NCI-H2196 treated with DMSO at 0.1 percent for 48 hours (cell line): ENCODE results near the gene AFAP1L2.
"Not testable (repeated sequence)": the region's sequence is repeated elsewhere in the genome, so short reads cannot be mapped to it uniquely, and the experiment has no call there.

Source experiments
- DNase-seq: peaks from one replicate; lab custom pipeline; 2025; ENCODE audit not compliant: unreplicated experiment; lab: John Stamatoyannopoulos, UW

AFAP1L2 gene

DNA sequence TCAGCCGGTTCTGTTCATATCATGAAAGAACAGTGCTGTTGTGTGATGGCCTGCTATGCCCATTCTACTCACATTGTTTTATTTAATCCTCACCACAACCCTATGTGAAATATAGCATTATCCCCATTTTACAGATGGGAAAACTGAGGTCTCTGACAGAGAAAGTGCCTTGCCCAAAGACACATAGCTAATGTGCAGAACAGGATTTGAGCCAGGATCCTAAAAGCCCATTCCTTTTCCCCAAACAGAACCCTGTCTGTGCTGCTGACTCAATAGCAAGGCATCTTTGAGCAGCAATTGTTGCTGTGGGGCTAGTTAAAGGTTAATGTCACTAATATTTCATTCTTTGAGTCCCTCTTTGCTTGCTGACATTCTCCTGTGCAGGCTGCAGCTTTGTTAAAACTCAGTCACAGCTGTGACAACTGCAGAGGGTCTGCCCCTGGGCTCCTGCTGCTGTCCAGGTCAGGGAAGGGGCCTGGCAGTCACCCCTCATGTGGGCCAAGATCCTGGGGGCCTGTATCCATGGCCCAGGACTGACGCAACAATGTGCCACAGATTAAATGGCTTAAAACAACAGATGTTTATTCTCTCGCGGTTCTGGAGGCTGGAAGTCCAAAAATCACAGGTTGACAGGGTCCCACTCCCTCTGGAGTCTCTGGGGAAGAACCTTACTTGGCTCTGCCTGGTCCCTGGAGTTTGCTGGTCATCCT, 40.4 kb downstream of the AFAP1L2 start:
- no peak for DNase-seq

DNA sequence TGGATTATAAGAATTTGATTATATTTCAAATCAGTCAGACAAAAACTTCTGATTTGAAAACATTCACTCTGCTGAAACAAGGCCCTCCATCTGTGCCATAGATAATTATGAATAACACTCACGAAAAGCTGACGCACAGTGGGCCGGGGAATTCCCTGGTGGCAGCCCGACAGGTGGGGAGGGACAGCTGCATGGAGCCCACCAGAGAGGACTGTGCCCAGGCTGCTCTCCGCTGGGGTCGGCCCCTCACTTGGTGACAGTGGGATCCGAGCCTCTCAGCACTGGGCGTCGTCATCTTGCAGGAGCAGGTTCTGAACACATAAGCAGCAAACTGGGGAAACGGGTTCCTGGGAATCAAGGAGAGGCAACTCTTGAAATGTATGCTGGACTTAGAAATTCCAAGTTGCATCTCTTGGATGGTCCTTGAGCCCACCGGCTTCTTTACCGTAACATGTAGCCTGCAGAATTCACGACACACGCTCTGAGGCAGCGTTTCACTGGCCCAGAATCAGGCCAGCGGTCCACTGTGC, 41.4 kb downstream of the AFAP1L2 start:
- no peak for DNase-seq

DNA sequence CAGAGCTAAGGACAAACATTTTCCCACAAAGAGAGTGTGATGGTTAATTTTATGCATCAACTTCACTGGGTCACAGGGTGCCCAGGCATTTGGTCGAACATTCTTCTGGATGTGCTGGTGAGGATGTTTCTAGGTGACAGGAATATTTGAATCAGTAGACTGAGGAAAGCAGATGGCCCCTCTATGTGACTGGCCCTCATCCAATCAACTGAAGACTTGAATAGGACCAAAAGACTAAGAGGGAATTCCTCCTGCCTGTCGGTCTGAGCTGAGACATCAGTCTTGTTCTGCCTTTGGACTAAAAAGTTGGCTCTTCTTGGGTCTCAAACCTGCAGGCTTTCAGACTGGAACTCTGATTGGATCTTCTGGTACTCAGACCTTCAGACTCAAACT, 44.4 kb downstream of the AFAP1L2 start:
- DNase-seq: no peak

DNA sequence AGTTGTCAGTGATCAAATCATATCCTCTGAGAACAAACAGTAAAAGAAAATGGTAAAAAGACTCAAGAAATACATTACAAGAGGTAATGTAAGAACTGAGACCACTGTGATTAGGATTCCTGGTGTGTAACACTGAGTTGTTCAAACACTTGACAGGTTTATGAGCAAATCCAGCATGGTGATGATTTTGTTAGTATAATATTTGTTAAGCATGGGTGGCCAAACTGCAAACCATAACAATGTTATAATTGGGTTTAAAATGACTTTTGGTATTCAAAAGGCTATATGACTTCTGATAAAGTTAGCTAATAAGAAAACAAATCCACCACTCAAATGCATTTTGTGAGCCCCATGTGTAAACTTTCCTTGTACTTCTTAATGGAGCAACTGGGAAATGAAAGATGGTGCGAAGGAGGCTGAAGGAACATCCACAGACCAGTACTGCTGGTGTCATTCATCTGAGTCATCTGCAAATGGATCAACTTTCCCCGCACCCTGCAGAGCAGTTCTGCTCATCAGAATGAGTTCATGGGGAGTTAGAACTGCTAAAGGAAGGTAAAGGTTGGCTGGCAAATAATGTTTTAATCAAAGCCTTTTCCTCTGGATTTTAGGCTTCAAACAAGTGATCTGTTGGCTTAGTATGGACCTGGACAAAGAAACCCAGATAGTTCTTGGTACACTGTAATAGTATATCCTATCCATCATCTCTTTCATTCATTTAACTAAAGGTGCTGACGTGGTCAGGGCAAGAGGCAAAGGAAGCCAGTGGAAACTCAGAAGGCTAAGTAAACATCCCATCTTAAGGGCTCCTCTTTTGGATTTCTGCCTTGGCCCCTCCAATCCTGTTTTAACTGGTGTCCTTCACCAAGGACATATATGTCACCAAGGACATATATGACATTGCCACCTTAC, 45.0 kb downstream of the AFAP1L2 start:
- DNase-seq: no peak

DNA sequence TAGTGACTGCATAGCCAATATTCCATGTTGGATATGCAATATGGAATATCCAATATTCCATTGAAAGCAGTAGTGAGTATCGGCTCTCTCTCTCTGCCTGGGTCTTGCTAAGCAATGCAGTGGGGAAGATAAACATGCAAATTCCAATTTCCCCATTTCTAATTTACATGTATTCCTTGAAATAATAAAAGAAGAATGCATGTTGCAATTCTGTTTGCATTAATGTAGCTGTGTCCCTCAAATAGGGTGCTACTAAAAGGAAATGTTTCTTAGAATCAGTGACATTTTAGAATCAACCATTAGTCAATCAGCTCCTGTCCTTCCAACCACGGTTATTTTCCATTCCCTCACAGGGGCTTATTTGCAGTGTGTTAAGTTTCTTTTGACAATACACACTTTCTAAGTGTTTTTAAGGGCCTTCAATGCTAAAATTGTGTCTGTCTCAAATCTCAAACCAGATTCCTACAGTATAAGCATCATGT, 46.7 kb downstream of the AFAP1L2 start:
- DNase-seq: no peak

DNA sequence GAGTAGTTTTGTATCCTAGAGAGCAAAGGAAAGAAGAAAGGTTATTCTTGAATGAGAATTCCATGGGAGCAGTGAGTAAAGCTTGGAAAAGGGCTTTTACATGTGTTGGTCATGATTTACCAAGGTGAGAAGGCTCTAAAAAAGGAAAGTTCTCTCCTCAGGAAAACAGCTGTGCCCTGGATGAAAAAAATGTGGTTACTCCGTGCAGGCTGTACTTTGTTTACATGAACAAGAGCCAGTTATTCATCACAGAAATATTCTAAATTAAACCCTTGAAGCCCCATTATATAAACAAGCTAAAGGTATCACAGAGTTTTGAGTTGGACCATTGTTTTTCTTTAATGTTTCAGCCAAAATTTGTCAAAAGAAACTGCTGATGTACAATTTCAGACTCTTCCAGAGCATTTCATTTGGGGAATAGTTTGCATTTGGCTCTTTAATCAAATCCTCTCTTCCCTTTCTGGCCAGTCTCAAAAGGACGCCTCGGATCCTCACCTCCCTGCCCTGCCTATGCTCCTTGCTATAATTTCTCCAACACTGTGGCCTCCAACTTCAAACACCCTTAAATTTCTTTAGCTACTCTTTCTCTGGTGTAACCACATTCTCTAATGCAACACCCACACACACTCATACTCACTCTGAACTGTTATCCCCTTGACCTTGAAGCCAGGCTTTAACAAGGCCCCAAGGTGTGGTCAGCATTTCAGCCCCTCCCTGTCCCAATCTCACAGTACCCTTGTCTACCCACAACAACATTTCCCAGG, 47.4 kb downstream of the AFAP1L2 start:
- DNase-seq: no peak

DNA sequence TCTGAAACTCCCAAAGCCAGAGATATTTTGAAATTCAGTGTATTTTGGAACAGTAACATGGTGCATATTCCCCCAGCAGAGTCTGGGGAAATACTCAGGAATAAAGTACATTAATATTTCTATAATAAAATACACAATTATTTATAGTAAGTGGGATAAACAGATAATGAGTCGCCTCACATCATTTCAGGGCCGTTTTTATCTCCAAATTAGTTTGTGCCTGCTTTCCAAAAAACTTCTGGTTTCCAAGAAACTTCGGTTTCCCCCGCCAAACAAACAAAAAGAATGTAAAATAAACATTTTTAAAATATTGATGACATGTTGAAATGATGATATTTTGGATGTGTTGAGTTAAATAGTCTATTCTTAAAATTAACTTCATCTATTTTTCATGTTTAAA, 48.2 kb downstream of the AFAP1L2 start:
- DNase-seq: no peak

DNA sequence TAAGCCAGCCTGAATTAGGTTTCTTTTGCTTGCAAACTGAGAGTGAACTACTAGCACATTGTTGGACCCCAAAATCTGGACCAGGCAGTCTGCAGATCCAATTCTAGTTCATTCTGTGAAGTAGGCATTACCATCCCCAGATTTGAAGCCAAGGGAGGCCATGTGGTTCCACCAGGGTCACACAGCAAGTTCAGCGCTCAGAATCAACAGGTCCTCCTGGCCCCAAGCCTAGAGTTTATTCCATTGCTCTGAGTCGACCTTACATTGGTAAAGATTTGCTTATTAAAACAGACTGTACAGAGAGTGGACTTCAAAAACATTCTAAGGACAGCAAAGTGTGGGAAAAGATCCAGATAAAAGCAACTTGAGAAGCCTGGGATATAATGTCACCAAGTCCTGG, 50.9 kb downstream of the AFAP1L2 start:
- DNase-seq: no peak

DNA sequence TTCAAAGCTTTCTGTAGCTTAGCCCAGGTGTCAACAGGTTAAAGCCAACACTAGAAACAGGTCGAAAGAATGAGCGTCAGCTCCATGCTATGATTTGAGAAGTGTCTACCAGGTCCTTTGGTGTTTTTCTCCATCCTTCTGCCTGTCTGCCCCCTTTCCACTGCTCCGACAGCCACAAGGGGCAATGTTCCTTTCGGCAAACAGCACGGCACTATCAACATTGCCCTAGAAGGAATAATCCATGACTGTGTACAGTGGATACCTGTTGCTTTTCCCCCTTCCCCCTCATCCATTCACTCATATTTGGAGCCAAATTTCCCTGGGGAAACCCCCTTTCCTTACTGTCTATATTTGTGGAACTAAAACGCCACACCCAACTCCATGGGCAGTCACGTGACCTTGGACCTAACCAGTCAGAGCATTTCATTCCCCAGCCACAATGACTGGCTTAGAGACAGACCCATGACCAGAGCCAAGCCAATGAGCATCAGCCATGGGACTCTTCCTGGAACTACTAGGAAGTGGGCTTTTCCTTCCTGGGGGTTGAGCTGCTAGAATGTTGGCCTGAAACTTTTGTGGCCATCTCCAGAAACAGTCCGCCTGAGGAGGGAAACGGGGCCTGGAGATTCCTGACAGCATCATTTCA, 51.5 kb downstream of the AFAP1L2 start:
- no peak for DNase-seq

DNA sequence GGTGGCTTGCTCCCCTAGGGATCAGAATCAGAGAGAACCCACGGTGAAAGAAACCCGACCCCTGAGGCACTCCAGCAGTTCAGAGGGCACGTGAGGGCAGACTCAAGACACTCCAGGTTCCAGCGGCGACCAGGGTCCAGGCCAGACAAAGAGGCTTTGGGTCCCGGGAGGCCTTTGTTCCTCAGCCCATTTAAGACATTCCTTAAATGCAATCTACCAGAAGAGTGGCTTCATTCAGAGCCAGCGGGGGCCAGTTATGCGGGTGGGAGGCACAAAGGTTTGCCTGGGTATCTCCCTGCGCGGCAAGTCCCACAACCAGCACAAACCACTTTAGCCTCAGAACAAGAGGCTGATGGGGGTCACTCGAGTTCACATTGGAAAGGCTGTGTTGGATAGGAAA, 53.6 kb downstream of the AFAP1L2 start:
- DNase-seq: no peak

DNA sequence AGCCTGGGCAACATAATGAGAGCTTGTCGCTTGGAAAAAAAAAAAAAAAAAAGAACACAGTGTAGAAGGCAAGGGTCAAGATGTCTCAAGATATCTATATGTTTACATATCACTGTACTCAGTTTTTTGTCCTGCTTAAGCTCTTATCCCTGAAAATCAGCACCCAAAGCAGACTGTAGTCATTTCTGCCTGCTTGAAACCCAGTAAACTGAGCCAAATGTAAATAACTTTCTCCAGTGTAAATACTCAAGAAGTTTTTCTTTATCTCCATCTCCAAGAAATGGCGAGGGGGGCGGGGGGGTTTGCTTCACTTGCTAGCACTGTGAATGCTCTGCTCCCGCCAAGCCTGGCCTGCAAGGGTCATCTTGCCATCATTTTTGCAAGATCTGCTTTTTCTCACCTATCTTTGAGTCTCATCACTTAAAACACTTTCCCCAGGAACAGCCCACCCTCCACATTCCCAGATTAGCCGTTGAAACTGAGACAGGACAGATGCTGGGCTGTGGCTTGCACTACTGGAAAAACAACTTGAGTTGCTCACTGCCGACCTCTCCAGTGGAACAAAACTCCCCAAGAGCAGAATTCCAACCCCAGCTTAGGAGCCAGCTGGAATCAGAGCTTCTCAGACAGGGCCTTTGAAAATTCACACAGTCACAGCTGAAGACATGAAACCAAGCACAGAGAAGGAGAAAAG, 54.6 kb downstream of the AFAP1L2 start:
- no peak for DNase-seq

DNA sequence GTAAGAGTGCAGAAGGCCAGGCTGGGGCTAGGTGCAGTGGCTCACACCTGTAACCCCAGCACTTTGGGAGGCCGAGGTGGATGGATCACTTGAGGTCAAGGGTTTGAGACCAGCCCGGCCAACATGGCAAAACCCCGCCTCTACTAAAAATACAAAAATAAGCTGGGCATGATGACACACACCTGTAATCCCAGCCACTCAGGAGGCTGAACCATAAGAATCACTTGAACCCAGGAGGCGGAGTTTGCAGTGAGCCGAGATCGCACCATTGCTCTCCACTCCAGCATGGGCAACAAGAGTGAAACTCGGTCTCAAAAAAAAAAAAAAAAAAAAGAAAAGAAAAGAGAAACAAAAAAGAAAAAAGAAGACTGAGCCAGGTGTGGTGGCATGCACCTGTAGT, 55.2 kb downstream of the AFAP1L2 start:
- DNase-seq: not testable (repeated sequence)

DNA sequence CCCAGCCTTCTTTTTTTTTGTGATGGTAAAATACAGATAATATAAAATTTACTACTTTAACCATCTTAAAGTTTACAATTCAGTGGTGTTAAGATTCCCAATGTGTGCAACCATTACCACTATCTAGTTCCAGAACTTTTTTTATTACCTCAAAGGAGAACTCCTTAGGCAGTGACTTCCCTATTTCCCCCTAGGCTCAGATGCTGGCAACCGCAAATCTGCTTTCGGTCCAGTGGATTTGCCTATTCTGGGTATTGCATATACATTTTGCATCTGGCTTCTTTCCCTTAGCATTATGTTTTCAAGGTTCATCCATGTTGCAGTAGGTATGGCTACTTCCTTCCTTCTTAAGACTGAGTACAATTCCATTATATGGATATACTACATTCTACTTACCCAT, 56.5 kb downstream of the AFAP1L2 start:
- DNase-seq: no peak

DNA sequence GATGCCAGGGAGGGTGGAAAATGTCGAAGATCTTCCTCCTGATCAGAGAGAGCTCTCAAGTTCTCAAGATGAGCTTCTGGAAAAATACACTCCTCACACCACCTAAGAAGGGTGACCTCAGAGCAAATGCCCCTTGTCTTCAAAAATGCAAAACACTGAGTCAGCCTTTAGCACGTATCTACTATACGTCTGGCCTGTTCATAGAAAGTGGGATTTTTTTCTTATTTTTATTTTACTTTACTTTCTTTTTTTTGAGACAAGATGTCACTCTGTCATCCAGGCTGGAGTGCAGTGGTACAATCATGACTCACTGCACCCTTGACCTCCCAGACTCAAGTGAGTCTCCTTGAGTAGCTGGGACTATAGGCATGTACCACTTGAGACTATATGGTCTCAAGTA, 57.1 kb downstream of the AFAP1L2 start:
- DNase-seq: no peak

DNA sequence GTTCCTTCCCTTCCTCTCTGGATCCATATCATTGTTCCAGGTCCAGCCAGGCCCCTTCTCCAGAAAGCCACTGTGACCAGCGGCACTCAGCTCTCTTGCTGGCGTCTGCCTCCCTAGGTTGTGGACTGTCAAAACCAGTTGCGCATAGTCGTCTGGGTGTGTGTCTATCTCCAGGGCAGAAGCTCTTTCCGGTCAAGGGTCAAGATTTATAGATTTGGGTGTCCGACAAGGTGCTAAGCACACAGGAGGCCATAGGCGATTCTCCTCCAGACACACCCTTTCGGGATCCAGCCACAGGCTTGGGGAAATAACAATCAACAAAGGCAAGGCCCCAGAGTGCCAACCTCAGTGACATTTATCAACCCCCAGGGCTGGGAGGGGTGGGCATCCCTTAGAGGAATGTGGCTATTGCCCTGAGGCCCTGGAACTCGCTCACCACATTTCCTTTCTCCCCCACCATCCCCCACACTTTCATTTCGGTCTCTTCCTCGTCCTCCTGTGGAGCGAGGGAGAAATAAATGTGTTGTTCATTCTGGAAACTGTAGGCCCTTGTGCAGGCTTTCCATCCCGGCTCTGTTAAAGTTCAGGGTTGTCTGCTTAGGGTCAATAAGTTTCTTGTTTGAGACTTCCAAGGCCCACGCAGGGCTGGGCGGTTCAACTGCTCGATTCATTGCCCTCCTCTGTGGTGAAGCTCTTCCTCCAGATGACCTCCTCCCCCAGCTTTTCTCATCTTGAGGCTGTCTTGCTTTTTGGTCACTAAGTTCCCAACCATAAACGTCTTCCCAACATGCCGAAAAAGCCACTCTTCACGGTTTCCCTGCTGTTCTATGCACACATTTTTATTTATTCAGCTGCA, 57.9 kb downstream of the AFAP1L2 start:
- DNase-seq: no peak

DNA sequence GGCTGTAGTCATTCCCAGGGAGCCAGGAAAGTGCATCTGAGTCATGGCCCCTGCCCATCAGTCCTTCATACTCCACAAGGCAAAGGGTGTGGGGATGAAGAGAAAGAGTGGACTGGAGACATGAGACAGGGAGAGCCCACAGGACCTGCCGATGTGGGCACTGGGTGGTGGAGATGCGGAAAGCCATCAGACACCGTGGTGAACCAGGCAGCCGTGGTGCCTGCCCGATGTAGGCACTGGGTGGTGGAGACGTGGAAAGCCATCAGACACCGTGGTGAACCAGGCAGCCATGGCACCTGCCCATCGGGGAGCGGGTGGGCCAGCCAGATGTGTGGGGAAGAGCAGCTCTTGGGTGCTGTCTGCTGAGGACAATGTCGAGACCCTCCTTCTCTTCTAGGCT, 58.6 kb downstream of the AFAP1L2 start:
- DNase-seq: no peak

DNA sequence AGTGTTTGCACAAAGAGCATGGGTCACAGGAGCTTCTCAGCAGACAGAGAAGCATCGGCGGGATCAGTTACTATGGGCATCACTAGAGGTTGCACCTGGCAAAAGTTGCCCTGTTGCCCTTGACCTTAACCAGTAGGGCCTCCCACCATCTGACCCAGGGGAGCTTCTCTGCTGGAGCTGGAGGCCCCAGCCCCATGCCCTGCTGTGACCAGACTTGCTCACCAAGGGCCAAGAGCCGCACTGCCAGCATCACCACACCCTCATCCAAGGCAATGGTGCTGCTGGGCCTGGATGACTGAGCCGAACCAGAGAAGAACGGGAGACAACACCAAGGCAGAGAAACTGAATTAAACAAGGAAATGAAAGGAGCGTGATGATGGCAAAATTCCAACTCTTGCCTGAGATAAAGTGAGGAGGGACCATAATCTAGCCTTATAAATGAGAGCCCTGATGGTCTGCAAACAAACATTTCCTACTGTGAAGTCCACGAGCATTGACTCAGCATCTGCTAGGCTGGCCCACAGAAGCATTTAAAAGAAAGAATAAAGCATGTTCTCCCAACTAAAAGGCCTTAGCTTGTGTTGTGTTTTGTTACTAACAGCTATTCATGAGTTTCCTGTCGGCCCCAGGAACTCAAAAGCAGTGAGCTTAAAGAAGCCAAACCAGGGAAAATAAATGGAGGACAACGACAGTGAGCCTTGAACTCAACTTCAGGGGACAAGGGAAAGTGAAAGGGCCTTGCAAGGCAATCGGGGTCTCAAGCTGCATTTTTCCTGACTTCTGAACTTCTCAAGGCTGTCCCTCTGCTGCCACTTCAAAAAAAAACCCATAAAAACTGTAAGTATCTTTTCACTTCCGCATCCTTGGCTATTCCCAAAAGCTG, 60.4 kb downstream of the AFAP1L2 start:
- DNase-seq: no peak

DNA sequence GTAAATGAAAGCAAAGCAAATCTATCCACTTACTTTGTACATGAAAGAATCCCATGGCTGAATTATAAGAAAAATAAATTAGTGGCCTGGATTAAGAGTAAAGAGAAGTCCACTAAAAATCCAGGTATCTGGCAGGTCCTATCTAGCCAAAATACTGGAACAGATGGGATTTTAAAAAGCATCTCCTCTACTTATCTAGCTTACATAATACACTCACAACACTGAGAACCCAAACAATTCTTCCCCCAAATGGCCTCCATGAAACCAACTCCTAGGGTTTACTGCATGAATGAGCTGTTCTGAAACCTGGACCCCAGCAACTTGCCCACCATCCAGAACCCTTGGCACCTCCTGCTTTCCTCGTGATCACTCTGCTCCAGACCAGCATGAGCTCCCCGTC, 61.3 kb downstream of the AFAP1L2 start:
- no peak for DNase-seq
